BLaER1 (cell line): ENCODE results near the gene GPATCH8.

Source experiments
- H3K27ac ChIP-seq: shearing (Covaris generic); formaldehyde crosslinking; 2 replicates; pipeline ENCODE4 v1.8.1; 2022
- H3K27me3 ChIP-seq: shearing (Covaris generic); formaldehyde crosslinking; 2 replicates; pipeline ENCODE4 v1.8.1; 2022
- H3K36me3 ChIP-seq: shearing (Covaris generic); formaldehyde crosslinking; 2 replicates; pipeline ENCODE4 v1.8.1; 2022
- H3K4me1 ChIP-seq: shearing (Covaris generic); formaldehyde crosslinking; 2 replicates; pipeline ENCODE4 v1.8.1; 2022
- H3K4me2 ChIP-seq: shearing (Covaris generic); formaldehyde crosslinking; 2 replicates; pipeline ENCODE4 v1.8.1; 2022
- H3K4me3 ChIP-seq: shearing (Covaris generic); formaldehyde crosslinking; 2 replicates; pipeline ENCODE4 v1.8.1; 2022
- H3K9ac ChIP-seq: shearing (Covaris generic); formaldehyde crosslinking; 2 replicates; pipeline ENCODE4 v1.8.1; 2022
- H3K9me3 ChIP-seq: shearing (Covaris generic); formaldehyde crosslinking; 2 replicates; pipeline ENCODE4 v1.8.1; 2022
- H4K20me1 ChIP-seq: shearing (Covaris generic); formaldehyde crosslinking; 2 replicates; pipeline ENCODE4 v1.8.1; 2022
- Cebpa-rat ChIP-seq: shearing (Covaris generic); IDR thresholded peaks from 2 replicates; pipeline ENCODE4 v1.8.1; 2022

The GPATCH8 gene

GRCh38 chr17:44358066-44358465 is 145.1 kb downstream of the GPATCH8 start:
- Histone ChIP-seq H3K4me3 (no peak overlapping the region), H3K9ac (no peak overlapping the region), H3K4me1 (peaks cover 71% of the 10 kb centered on the region), H3K27ac (no peak overlapping the region), H3K4me2 (no peak overlapping the region), H3K9me3 (no peaks in the 10 kb centered on the region), H3K27me3 (peaks cover 20% of the 10 kb centered on the region), H4K20me1 (peaks cover 80% of the 10 kb centered on the region), H3K36me3 (peaks cover 31% of the 10 kb centered on the region; the same call in 1 of the 2 replicates)
- TF ChIP-seq Cebpa-rat: no peak

GRCh38 chr17:44356241-44356640 is 147.0 kb downstream of the GPATCH8 start:
- Histone ChIP-seq H3K9me3 (no peaks in the 10 kb centered on the region), H3K9ac (no peak overlapping the region), H3K27me3 (peaks cover 31% of the 10 kb centered on the region), H3K27ac (no peak overlapping the region), H3K4me1 (peaks cover 55% of the 10 kb centered on the region), H3K4me2 (no peak overlapping the region), H3K36me3 (peaks cover 50% of the 10 kb centered on the region), H4K20me1 (peaks cover 85% of the 10 kb centered on the region), H3K4me3 (no peak overlapping the region)
- TF ChIP-seq Cebpa-rat: no peak

GRCh38 chr17:44355642-44356099 is 147.5 kb downstream of the GPATCH8 start:
- Histone ChIP-seq H3K27me3 (peaks cover 31% of the 10 kb centered on the region), H3K4me2 (peak overlapping the region; percentile 87), H3K9ac (0 out of 2 replicates have a peak overlapping the region, but pooled peaks have one; percentile 12), H3K27ac (no peak overlapping the region), H4K20me1 (peaks cover 85% of the 10 kb centered on the region), H3K4me1 (peaks cover 49% of the 10 kb centered on the region), H3K36me3 (peaks cover 55% of the 10 kb centered on the region), H3K9me3 (no peaks in the 10 kb centered on the region), H3K4me3 (no peak overlapping the region)
- TF ChIP-seq Cebpa-rat: no peak

GRCh38 chr17:44354582-44355561 is 148.3 kb downstream of the GPATCH8 start:
- Histone ChIP-seq H3K27me3 (peaks cover 31% of the 10 kb centered on the region), H3K9ac (0 out of 2 replicates have a peak overlapping the region, but pooled peaks have one; percentile 12), H3K9me3 (no peaks in the 10 kb centered on the region), H3K4me3 (peak overlapping the region; percentile 62), H3K36me3 (peaks cover 63% of the 10 kb centered on the region), H3K4me2 (peak overlapping the region; percentile 87), H4K20me1 (peaks cover 81% of the 10 kb centered on the region), H3K4me1 (peaks cover 41% of the 10 kb centered on the region), H3K27ac (no peak overlapping the region)
- TF ChIP-seq Cebpa-rat: no peak

- H3K4me2 ChIP-seq: peak overlapping the region; percentile 87
- peaks cover 42% of the 10 kb centered on the region for H3K4me1 ChIP-seq
- no peaks in the 10 kb centered on the region for H3K9me3 ChIP-seq
- no peak overlapping the region for H3K27ac ChIP-seq
- peaks cover 66% of the 10 kb centered on the region for H3K36me3 ChIP-seq
- H4K20me1 ChIP-seq: peaks cover 84% of the 10 kb centered on the region
- H3K27me3 ChIP-seq: peaks cover 31% of the 10 kb centered on the region
- no peak for TF ChIP-seq Cebpa-rat
- peak overlapping the region; percentile 69 for H3K9ac ChIP-seq
- H3K4me3 ChIP-seq: peak overlapping the region; percentile 62
These were observed 149.4 kb downstream of the GPATCH8 start for GRCh38 chr17:44353672-44354331.

- Histone ChIP-seq H3K4me1 (peaks cover 42% of the 10 kb centered on the region), H3K27me3 (peaks cover 31% of the 10 kb centered on the region), H3K36me3 (peaks cover 61% of the 10 kb centered on the region), H3K9ac (peak overlapping the region; percentile 69; the same call in 1 of the 2 replicates), H3K9me3 (no peaks in the 10 kb centered on the region), H3K27ac (no peak overlapping the region), H3K4me2 (peak overlapping the region; percentile 87), H4K20me1 (peaks cover 82% of the 10 kb centered on the region), H3K4me3 (peak overlapping the region; percentile 62)
- TF ChIP-seq Cebpa-rat: no peak
These were observed 150.2 kb downstream of the GPATCH8 start for GRCh38 chr17:44352828-44353671.

GRCh38 chr17:44351961-44352827 is 151.0 kb downstream of the GPATCH8 start:
- H3K27me3 ChIP-seq: peaks cover 31% of the 10 kb centered on the region
- H3K36me3 ChIP-seq: peaks cover 58% of the 10 kb centered on the region
- no peak for TF ChIP-seq Cebpa-rat
- no peak overlapping the region for H3K9ac ChIP-seq
- no peak overlapping the region for H3K4me2 ChIP-seq
- H4K20me1 ChIP-seq: peaks cover 77% of the 10 kb centered on the region
- H3K4me1 ChIP-seq: peaks cover 49% of the 10 kb centered on the region
- H3K27ac ChIP-seq: no peak overlapping the region
- H3K9me3 ChIP-seq: no peaks in the 10 kb centered on the region
- no peak overlapping the region for H3K4me3 ChIP-seq

GRCh38 chr17:44351464-44351863 is 151.7 kb downstream of the GPATCH8 start:
- Histone ChIP-seq H3K27me3 (peaks cover 31% of the 10 kb centered on the region), H3K4me2 (no peak overlapping the region), H3K36me3 (peaks cover 57% of the 10 kb centered on the region), H3K9me3 (no peaks in the 10 kb centered on the region), H3K4me3 (no peak overlapping the region), H3K9ac (no peak overlapping the region), H3K4me1 (peaks cover 57% of the 10 kb centered on the region), H3K27ac (no peak overlapping the region), H4K20me1 (peaks cover 79% of the 10 kb centered on the region)
- TF ChIP-seq Cebpa-rat: no peak
